Ovary (tissue), 9 donors: ENCODE data around the gene ACTL10. TPM values are rescaled to one million over a fixed set of nuclear protein-coding genes. Genes with fewer than 3 reads are reported as not detected.
A peak's percentile ranks its signal among the peaks of the same experiment; 100 is the strongest.

Source experiments
- DNase-seq, 5 donors: peaks; one replicate each; pipeline ENCODE4 v3.0.0-alpha.2; 2019 to 2020
- H3K27ac ChIP-seq, 2 donors: fragments of 200-600 bp; one replicate each; pipeline versions ENCODE4 v1.5.1 to v1.8.0; 2019 to 2022
- H3K27me3 ChIP-seq: fragments of 200-600 bp; one replicate; pipeline ENCODE4 v1.8.0; 2022
- H3K36me3 ChIP-seq: fragments of 200-600 bp; sonication (generic); one replicate; pipeline ENCODE4 v1.5.1; 2019
- H3K4me1 ChIP-seq: one replicate; pipeline ENCODE4 v1.8.1; 2013; ENCODE audit warnings: mild to moderate bottlenecking, moderate library complexity; ENCODE audit not compliant: insufficient read depth
- H3K4me3 ChIP-seq: fragments of 200-600 bp; sonication (generic); one replicate; pipeline ENCODE4 v1.5.1; 2017
- H3K9me3 ChIP-seq, 2 donors: fragments of 200-600 bp in 1 of 2; sonication (generic) in 1 of 2; one replicate each; pipeline versions ENCODE4 v1.5.1 to v1.8.1; 2013 to 2019; ENCODE audit warnings: mild to moderate bottlenecking in 1 of 2, moderate library complexity in 1 of 2
- CTCF ChIP-seq, 3 donors: fragments of 450-650 bp in 2 of 3; fragments of 200-600 bp in 1 of 3; IDR thresholded peaks; one replicate each; pipeline versions ENCODE4 v1.5.1 to v1.8.0; 2016 to 2022; ENCODE audit warnings: antibody characterized with exemption in 3 of 3, mild to moderate bottlenecking in 1 of 3
- EP300 ChIP-seq: sonication (generic); formaldehyde crosslinking; IDR thresholded peaks from one replicate; pipeline ENCODE4 v1.6.1; 2017; ENCODE audit warnings: antibody characterized with exemption
- POLR2A ChIP-seq: fragments of 450-650 bp; IDR thresholded peaks from one replicate; pipeline ENCODE4 v1.6.1; 2017; ENCODE audit warnings: antibody characterized with exemption, mild to moderate bottlenecking, moderate library complexity
- WGBS, 3 donors: extraction: QIAGEN DNeasy Blood & Tissue Kit in 1 of 3; methylation state at CpG; one replicate each; pipeline versions ENCODE4 v1.1.5 to v1.1.7; 2013 to 2017; 5-methylcytosine and 5-hydroxymethylcytosine counted together
- intact Hi-C, 4 donors: fragments of 100-400 bp; cut with DNase I; formaldehyde crosslinking; loops; one replicate each; pipeline versions ENCODE4 v1.11.0 to v1.15.1; 2022 to 2023
- polyA plus RNA-seq, 2 donors: library from polyadenylated mRNA; stranded (reverse); fragments of 200-250 nt in 1 of 2; fragments of 350-450 nt in 1 of 2; fragmentation: Illumina TruSeq in 1 of 2; extraction: RNeasy Lipid Tissue Mini Kit (QIAGEN cat#74804) in 1 of 2; gene quantifications; one replicate each; pipeline ENCODE4 v1.2.3, GENCODE V29; 2013 to 2014
- total RNA-seq, 7 donors: library from RNA; depleted of rRNA in 2 of 7; stranded (reverse); fragments of >200 nt in 2 of 7; fragmentation: NEBNext Ultra II Directional in 3 of 7; extraction: Animal tissue kit (Norgen Biotek cat#: 25700) in 3 of 7; gene quantifications; one replicate each; pipeline versions ENCODE4 v1.1.0 to v1.2.4, GENCODE V29; 2016 to 2023
- donor health status: DM: no; HTN: no; CAD: no; lungs with moderate emphysema.
- donor health status: DM: no; HTN: no; CAD: no.
- donor health status: Bipolar disorder and iron deficiency.
- donor health status: DM: yes; HTN: yes; CAD: no.
- donor health status: DM: no; HTN: no; CAD: no.
- donor health status: DM: yes; HTN: yes; CAD: no.

Gene ACTL10
- total and polyA plus RNA-seq, 9 donors, result 0.59 to 2.4 (median 1.6) TPM; not detected in 1

DNA sequence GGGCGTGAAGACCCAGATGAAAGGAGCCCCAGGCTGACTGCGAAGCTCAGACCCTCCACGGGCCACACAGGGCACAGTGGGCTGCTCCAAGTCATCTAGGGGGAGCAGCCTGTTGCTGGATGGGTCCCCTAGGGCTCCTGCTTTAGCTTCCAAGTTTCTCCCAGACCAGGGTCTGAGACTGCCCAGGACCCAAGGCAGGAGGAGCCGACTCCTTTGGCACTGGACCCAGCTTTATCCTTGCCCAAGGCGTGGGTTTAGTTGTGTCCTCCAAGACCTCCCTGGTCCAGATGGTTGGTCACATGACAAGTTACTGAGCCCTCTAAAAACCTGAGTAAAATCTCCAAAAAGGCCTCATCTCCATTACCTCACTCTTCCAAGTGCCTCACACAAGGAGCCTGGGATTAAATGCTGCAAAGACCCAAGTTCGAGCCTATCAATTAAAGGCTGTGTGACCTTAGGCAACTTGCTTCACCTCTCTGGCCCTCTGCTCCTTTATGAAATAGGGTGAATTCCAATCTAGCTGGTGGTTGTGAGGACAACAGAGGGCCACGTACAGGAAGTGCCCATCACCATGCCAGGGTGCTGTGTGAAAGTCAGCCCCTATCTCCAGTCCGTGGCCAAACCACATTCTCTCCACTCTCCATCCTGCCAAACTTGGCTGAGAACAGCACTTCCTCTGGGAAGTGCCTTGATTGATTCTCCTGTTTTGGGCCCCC lies 5.0 kb downstream of the ACTL10 start:
- intact Hi-C loops, result loop anchor here in 1 of 4 donors (10.0 kb wide), 1 partner anchor 143 kb away; the partner anchor contains the start of gene CHMP4B
- TF ChIP-seq POLR2A (no peak), EP300 (no peak), CTCF (IDR thresholded peaks at IDR 0.05) (no peak)

DNA sequence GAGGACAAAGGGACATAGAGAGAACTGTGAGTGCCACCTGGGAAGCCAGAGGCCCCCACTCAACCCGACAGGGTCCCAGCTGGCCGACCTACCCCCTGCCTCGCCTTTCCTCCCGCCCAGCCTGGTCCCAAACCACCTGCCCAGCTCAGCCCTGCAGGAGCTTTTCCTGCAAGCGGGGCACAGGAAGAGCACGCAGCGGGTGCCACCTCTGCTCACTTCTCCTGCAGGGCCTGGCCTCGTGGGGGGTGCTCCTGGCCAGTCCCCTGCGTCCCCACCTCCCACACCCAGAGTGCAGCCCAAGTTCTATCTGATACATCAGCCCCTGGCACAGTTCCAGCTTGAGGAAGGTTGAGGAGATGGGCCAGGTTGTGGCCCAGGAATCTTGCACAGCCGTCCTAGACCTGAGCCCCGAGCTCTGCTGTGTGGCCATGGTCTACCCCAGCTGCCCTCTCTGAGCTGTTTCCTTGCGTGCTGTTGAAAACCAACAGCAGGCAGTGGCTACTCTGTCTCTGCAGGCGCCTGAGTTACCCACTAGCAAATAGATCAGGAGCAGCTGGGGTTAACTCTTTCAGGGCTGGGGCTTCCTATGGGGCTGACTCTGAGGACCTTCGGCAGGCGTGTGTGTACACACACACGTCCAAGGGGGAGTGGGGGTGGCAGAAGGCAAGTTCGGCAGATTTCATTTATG lies 5.8 kb downstream of the ACTL10 start:
- H3K9me3 ChIP-seq, result no peaks in the 10 kb centered on the region
- intact Hi-C loops, result loop anchor here in 1 of 4 donors (10.0 kb wide), 1 partner anchor 142 kb away; the partner anchor contains the start of gene CHMP4B
- peak overlapping the region; percentile 77 for H3K4me3 ChIP-seq
- H3K27me3 ChIP-seq, result no peaks in the 10 kb centered on the region
- H3K36me3 ChIP-seq, result no peaks in the 10 kb centered on the region
- TF ChIP-seq CTCF (IDR thresholded peaks at IDR 0.05) (no peak), POLR2A (no peak), EP300 (no peak)
- WGBS, 3 donors, result 36 to 56% (median 44%) methylated on average over 17 of the region's 17 CpGs
- H3K4me1 ChIP-seq, result peaks cover 30% of the 10 kb centered on the region
- peak in 3 of 5 donors; percentile 40 to 66 (median 59) for DNase-seq
- peak overlapping the region; percentile 93 to 97 for H3K27ac ChIP-seq

More for the DNA sequence above, 5.0 kb downstream of the ACTL10 start:
- 64 to 69% (median 64%) methylated on average over 8 of the region's 8 CpGs for WGBS, 3 donors
- no peak overlapping the region for H3K4me3 ChIP-seq
- no peaks in the 10 kb centered on the region for H3K27me3 ChIP-seq
- DNase-seq, result peak in 3 of 5 donors; percentile 15 to 41 (median 28)
- H3K27ac ChIP-seq, result peak overlapping the region; percentile 93 to 97
- no peaks in the 10 kb centered on the region for H3K36me3 ChIP-seq
- H3K4me1 ChIP-seq, result peaks cover 23% of the 10 kb centered on the region
- H3K9me3 ChIP-seq, result no peaks in the 10 kb centered on the region

DNA sequence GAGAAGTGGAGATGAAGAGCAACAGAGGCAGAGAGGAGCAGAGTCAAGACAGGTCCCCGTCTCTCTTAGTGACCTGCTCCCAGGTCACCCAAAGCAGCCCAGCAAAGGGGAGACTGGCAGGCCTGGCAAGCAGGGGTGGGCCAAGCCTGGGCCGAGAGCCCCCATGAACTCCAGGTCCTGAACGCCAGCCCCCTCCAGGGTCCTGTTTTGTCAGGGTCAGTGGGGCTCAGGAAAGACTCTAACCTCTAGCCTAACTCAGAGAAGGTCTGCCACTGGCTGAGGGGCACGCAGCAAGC lies 6.3 kb downstream of the ACTL10 start:
- peak in 3 of 5 donors; percentile 17 to 47 (median 38) for DNase-seq
- WGBS, 3 donors, result 25 to 55% (median 37%) methylated on average over 4 of the region's 4 CpGs
- no peaks in the 10 kb centered on the region for H3K36me3 ChIP-seq
- no peaks in the 10 kb centered on the region for H3K27me3 ChIP-seq
- H3K4me1 ChIP-seq, result peaks cover 32% of the 10 kb centered on the region
- TF ChIP-seq EP300 (no peak), POLR2A (no peak), CTCF (IDR thresholded peaks at IDR 0.05) (no peak)
- peak overlapping the region; percentile 77 for H3K4me3 ChIP-seq
- H3K9me3 ChIP-seq, result no peaks in the 10 kb centered on the region
- H3K27ac ChIP-seq, result peak overlapping the region; percentile 93 to 97
- intact Hi-C loops, result loop anchor here in 1 of 4 donors (10.0 kb wide), 1 partner anchor 142 kb away; the partner anchor contains the start of gene CHMP4B

- H3K4me3 ChIP-seq, result peak overlapping the region; percentile 77
- DNase-seq, result peak in 2 of 5 donors; percentile 58 to 60
- peaks cover 35% of the 10 kb centered on the region for H3K4me1 ChIP-seq
- TF ChIP-seq POLR2A, result no peak
- TF ChIP-seq EP300, result no peak
- no peak for TF ChIP-seq CTCF (IDR thresholded peaks at IDR 0.05)
- H3K9me3 ChIP-seq, result no peaks in the 10 kb centered on the region
- no peaks in the 10 kb centered on the region for H3K27me3 ChIP-seq
- no peaks in the 10 kb centered on the region for H3K36me3 ChIP-seq
- H3K27ac ChIP-seq, result peak overlapping the region; percentile 93 to 97
- whole genome bisulfite sequencing, 3 donors, result 5 to 10% (median 7%) methylated on average over 29 of the region's 29 CpGs
- intact Hi-C loops, result loop anchor here in 1 of 4 donors (10.0 kb wide), 1 partner anchor 141 kb away; the partner anchor contains the start of gene CHMP4B
Measured at GRCh38 chr20:33673410-33674293, 6.9 kb downstream of the ACTL10 start.
